ENCODE data around the gene UMODL1. TPM values are rescaled to one million over a fixed set of nuclear protein-coding genes. Genes with fewer than 3 reads are reported as not detected.

UMODL1 gene
- total RNA-seq, 5 donors from 2014 or later (not counting 1 experiment from before 2014, with no cell fraction given), result 0.16 to 0.99 (median 0.82) TPM

DNA sequence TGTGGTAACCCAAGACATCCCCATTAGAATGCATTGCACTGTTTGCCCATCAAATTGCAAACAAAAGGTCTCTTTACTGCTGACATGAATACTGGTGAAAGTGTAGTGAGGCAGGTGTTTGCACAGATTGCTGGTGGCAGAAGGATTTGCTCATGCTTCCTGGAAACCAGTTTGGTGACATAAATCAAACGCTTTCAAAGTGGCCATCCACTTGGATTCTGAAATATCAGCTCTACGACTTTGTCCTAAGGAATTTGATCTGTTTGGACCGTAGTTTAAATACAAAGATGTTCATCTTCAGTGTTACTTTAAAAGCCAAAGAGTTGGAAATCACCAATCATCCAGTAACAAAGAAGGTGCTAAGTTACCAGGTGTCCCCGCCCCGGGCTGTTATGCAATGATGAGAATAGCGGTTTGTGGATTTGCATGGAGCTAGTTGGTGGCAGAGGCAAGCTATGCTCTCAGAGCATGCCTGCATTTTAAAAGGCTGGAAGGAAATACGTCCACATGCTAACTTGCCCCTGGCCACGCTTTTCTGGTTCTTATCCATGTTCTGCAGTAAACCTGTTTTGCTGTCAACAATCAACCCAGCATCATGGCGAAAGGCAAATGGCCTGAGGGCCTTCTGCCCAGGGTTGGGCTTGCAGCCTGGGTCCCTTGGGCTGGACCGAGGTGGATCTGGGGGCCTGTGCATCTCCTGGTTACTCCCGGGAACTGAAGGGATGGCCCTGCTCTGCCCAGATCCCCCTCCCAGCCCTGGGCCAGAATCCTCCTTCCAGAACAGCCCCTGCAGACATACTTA, 49.2 kb downstream of the UMODL1 start:
- WGBS (ENCODE audit: insufficient coverage), result 56% methylated on average over 7 of the region's 11 CpGs
- no peak overlapping the region for H3K4me3 ChIP-seq (ENCODE audit: control insufficient read depth in 1 of 2, extremely low read depth in 1 of 2, low read length in 1 of 2)
- DNase-seq (no peak), ATAC-seq (replicated peaks in 1 of 4) (no peak)
- Mint-ChIP-seq H3K4me1 (peaks cover 17 to 35% (median 28%) of the 10 kb centered on the region in 3 donors), H3K36me3 (no peaks in the 10 kb centered on the region), H3K4me3 (peak overlapping the region in 1 of 3 donors; percentile 18), H3K27ac (no peak overlapping the region), H3K9me3 (no peaks in the 10 kb centered on the region), H3K27me3 (peaks cover 49 to 75% of the 10 kb centered on the region in 2 donors)
- peaks cover 15 to 16% of the 10 kb centered on the region in 2 experiments for H3K4me1 ChIP-seq (ENCODE audit: control insufficient read depth in 1 of 2, extremely low read depth in 1 of 2, insufficient read depth in 2 of 2, low read length in 2 of 2)
- POLR2A ChIA-PET, result no interaction called here
- H3K27me3 ChIP-seq (replicated peaks in 1 of 2; ENCODE audit: control insufficient read depth in 2 of 2, extremely low read depth in 1 of 2, insufficient read depth in 2 of 2, low read length in 1 of 2), result peaks cover 0 to 81% of the 10 kb centered on the region in 2 experiments
- CTCF ChIA-PET, result no interaction called here
- no peaks in the 10 kb centered on the region for H3K36me3 ChIP-seq (ENCODE audit: control insufficient read depth in 2 of 2, extremely low read depth in 1 of 2, insufficient read depth in 1 of 2, low read length in 1 of 2)
- H3K9me3 ChIP-seq, result no peaks in the 10 kb centered on the region
- H3K27ac ChIP-seq (ENCODE audit: low read length), result no peak overlapping the region

DNA sequence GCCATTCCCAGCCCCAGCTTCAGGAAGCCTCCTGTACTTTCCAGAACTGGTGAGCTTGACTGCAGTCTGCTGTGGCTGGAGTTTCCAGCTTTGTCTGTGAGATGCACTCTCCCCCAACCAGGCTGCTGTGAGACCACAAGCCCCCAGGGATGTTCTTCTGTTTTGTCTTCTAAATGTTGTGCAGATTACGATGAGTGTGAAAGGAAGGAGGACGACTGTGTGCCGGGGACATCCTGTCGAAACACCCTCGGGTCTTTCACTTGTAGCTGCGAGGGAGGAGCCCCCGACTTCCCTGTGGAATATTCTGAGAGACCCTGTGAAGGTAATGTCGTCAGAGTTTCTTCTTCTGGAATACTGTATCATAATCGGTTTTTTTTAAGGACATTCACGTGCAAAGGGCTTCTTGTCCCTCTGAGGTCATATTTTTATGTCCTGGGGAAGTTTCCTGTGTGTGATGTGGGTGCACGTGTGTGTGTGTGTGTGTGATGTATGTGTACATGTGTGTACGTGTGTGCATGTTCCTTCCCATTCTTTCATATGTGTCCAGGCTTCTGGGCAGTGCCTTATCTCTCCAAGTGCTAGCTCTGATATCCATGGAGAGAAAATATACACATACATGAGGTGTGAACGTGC, 49.9 kb downstream of the UMODL1 start:
- ATAC-seq (replicated peaks in 1 of 4), result no peak
- H3K36me3 ChIP-seq (ENCODE audit: control insufficient read depth in 2 of 2, extremely low read depth in 1 of 2, insufficient read depth in 1 of 2, low read length in 1 of 2), result no peaks in the 10 kb centered on the region
- no peaks in the 10 kb centered on the region for H3K36me3 Mint-ChIP-seq
- peaks cover 49 to 76% of the 10 kb centered on the region in 2 donors for H3K27me3 Mint-ChIP-seq
- CTCF ChIA-PET, result no interaction called here
- no peak for DNase-seq
- peaks cover 17 to 35% (median 28%) of the 10 kb centered on the region in 3 donors for H3K4me1 Mint-ChIP-seq
- H3K4me1 ChIP-seq (ENCODE audit: control insufficient read depth in 1 of 2, extremely low read depth in 1 of 2, insufficient read depth in 2 of 2, low read length in 2 of 2), result peaks cover 16 to 22% of the 10 kb centered on the region in 2 experiments
- H3K9me3 Mint-ChIP-seq, result no peaks in the 10 kb centered on the region
- POLR2A ChIA-PET, result no interaction called here
- no peak overlapping the region for H3K27ac ChIP-seq (ENCODE audit: low read length)
- WGBS (ENCODE audit: insufficient coverage), result 13% methylated on average over 11 of the region's 13 CpGs
- H3K27me3 ChIP-seq (replicated peaks in 1 of 2; ENCODE audit: control insufficient read depth in 2 of 2, extremely low read depth in 1 of 2, insufficient read depth in 2 of 2, low read length in 1 of 2), result peaks cover 0 to 86% of the 10 kb centered on the region in 2 experiments
- no peak overlapping the region for H3K4me3 ChIP-seq (ENCODE audit: control insufficient read depth in 1 of 2, extremely low read depth in 1 of 2, low read length in 1 of 2)
- H3K4me3 Mint-ChIP-seq, result peak overlapping the region in 1 of 3 donors; percentile 18
- H3K9me3 ChIP-seq, result no peaks in the 10 kb centered on the region
- no peak overlapping the region for H3K27ac Mint-ChIP-seq

DNA sequence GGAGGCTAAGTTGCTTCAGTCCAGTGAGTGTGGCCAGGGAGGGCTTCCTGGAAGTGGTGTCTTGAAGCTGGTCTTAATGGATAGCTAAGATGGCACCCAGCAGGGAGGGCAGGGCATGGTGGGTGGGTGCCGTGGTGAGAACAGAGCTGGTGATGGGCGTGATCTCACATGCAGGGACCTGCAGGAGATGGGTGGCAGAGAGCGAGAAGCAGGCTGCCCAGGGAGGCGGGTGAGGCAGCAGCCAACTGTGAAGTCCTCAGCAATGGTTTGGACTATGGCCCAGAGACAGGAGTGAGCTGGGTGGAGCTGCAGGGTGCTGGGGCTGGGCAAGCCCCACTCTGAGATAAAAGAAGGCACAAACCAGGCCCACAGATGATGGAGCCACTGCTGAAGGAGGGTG, 50.7 kb downstream of the UMODL1 start:
- H3K4me1 Mint-ChIP-seq, result peaks cover 17 to 35% (median 28%) of the 10 kb centered on the region in 3 donors

DNA sequence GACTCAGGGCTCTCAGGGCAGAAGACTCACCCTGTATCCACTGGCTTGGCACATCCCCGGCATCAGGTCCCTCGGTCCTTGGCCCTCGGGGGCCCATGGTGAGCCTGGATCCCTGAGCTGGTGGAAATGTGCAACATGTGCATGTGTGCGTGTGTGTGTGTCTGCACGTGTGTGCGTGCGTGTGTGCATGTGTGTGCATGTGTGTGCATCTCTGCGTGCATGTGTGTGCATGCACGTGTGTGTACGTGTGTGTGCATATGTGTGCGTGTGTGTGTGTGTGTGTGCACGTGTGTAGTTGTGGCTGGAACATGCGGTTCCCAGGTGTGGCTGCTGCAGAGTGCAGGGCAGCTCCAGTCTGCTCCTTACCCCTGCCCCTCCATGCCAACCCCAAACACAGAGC, 51.3 kb downstream of the UMODL1 start:
- no peak overlapping the region for H3K27ac ChIP-seq (ENCODE audit: low read length)
- no peaks in the 10 kb centered on the region for H3K9me3 ChIP-seq
- Mint-ChIP-seq H3K36me3 (no peaks in the 10 kb centered on the region), H3K9me3 (no peaks in the 10 kb centered on the region), H3K4me1 (peaks cover 12 to 29% (median 23%) of the 10 kb centered on the region in 3 donors), H3K4me3 (no peak overlapping the region), H3K27me3 (peaks cover 48 to 73% of the 10 kb centered on the region in 2 donors), H3K27ac (no peak overlapping the region)
- ATAC-seq (replicated peaks in 1 of 4), result no peak
- peaks cover 0 to 95% of the 10 kb centered on the region in 2 experiments for H3K27me3 ChIP-seq (replicated peaks in 1 of 2; ENCODE audit: control insufficient read depth in 2 of 2, extremely low read depth in 1 of 2, insufficient read depth in 2 of 2, low read length in 1 of 2)
- peaks cover 14 to 18% of the 10 kb centered on the region in 2 experiments for H3K4me1 ChIP-seq (ENCODE audit: control insufficient read depth in 1 of 2, extremely low read depth in 1 of 2, insufficient read depth in 2 of 2, low read length in 2 of 2)
- ChIA-PET CTCF (no interaction called here), POLR2A (no interaction called here)
- WGBS (ENCODE audit: insufficient coverage), result 80% methylated on average over 11 of the region's 13 CpGs
- H3K4me3 ChIP-seq (ENCODE audit: control insufficient read depth in 1 of 2, extremely low read depth in 1 of 2, low read length in 1 of 2), result no peak overlapping the region
- no peak for DNase-seq
- H3K36me3 ChIP-seq (ENCODE audit: control insufficient read depth in 2 of 2, extremely low read depth in 1 of 2, insufficient read depth in 1 of 2, low read length in 1 of 2), result no peaks in the 10 kb centered on the region

More for the DNA sequence above, 50.7 kb downstream of the UMODL1 start:
- Histone ChIP-seq H3K27me3 (replicated peaks in 1 of 2; ENCODE audit: control insufficient read depth in 2 of 2, extremely low read depth in 1 of 2, insufficient read depth in 2 of 2, low read length in 1 of 2) (peaks cover 0 to 90% of the 10 kb centered on the region in 2 experiments), H3K27ac (ENCODE audit: low read length) (no peak overlapping the region), H3K4me3 (ENCODE audit: control insufficient read depth in 1 of 2, extremely low read depth in 1 of 2, low read length in 1 of 2) (no peak overlapping the region), H3K4me1 (ENCODE audit: control insufficient read depth in 1 of 2, extremely low read depth in 1 of 2, insufficient read depth in 2 of 2, low read length in 2 of 2) (peaks cover 16 to 22% of the 10 kb centered on the region in 2 experiments), H3K36me3 (ENCODE audit: control insufficient read depth in 2 of 2, extremely low read depth in 1 of 2, insufficient read depth in 1 of 2, low read length in 1 of 2) (no peaks in the 10 kb centered on the region), H3K9me3 (no peaks in the 10 kb centered on the region)
- no peak for DNase-seq
- ATAC-seq (replicated peaks in 1 of 4), result no peak
- POLR2A ChIA-PET, result no interaction called here
- H3K9me3 Mint-ChIP-seq, result no peaks in the 10 kb centered on the region
- H3K27ac Mint-ChIP-seq, result peak overlapping the region in 1 of 2 donors; percentile 25
- peaks cover 49 to 78% of the 10 kb centered on the region in 2 donors for H3K27me3 Mint-ChIP-seq
- CTCF ChIA-PET, result no interaction called here
- no peaks in the 10 kb centered on the region for H3K36me3 Mint-ChIP-seq
- 68% methylated on average over 2 of the region's 4 CpGs for WGBS (ENCODE audit: insufficient coverage)
- no peak overlapping the region for H3K4me3 Mint-ChIP-seq

DNA sequence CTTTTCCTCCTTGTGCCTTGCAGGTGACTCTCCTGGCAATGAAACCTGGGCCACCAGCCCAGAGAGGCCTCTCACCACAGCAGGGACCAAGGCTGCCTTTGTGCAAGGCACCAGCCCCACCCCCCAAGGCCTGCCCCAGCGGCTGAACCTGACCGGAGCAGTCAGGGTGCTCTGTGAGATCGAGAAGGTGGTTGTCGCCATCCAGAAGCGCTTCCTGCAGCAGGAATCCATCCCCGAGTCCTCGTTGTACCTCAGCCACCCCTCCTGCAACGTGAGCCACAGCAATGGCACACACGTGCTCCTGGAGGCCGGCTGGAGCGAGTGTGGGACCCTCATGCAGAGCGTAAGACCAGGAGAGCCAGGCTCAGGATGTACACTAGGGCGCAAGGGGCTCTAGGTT, 51.7 kb downstream of the UMODL1 start:
- ATAC-seq (replicated peaks in 1 of 4) (no peak), DNase-seq (no peak)
- no peaks in the 10 kb centered on the region for H3K9me3 ChIP-seq
- WGBS (ENCODE audit: insufficient coverage), result 60% methylated on average over 13 of the region's 13 CpGs
- Mint-ChIP-seq H3K4me3 (no peak overlapping the region), H3K27me3 (peaks cover 44 to 69% of the 10 kb centered on the region in 2 donors), H3K9me3 (no peaks in the 10 kb centered on the region), H3K27ac (no peak overlapping the region), H3K4me1 (peaks cover 8 to 25% (median 19%) of the 10 kb centered on the region in 3 donors), H3K36me3 (no peaks in the 10 kb centered on the region)
- no peak overlapping the region for H3K27ac ChIP-seq (ENCODE audit: low read length)
- no peaks in the 10 kb centered on the region for H3K36me3 ChIP-seq (ENCODE audit: control insufficient read depth in 2 of 2, extremely low read depth in 1 of 2, insufficient read depth in 1 of 2, low read length in 1 of 2)
- peaks cover 14 to 17% of the 10 kb centered on the region in 2 experiments for H3K4me1 ChIP-seq (ENCODE audit: control insufficient read depth in 1 of 2, extremely low read depth in 1 of 2, insufficient read depth in 2 of 2, low read length in 2 of 2)
- H3K27me3 ChIP-seq (replicated peaks in 1 of 2; ENCODE audit: control insufficient read depth in 2 of 2, extremely low read depth in 1 of 2, insufficient read depth in 2 of 2, low read length in 1 of 2), result peaks cover 0 to 95% of the 10 kb centered on the region in 2 experiments
- no peak overlapping the region for H3K4me3 ChIP-seq (ENCODE audit: control insufficient read depth in 1 of 2, extremely low read depth in 1 of 2, low read length in 1 of 2)
- ChIA-PET CTCF (no interaction called here), POLR2A (no interaction called here)

DNA sequence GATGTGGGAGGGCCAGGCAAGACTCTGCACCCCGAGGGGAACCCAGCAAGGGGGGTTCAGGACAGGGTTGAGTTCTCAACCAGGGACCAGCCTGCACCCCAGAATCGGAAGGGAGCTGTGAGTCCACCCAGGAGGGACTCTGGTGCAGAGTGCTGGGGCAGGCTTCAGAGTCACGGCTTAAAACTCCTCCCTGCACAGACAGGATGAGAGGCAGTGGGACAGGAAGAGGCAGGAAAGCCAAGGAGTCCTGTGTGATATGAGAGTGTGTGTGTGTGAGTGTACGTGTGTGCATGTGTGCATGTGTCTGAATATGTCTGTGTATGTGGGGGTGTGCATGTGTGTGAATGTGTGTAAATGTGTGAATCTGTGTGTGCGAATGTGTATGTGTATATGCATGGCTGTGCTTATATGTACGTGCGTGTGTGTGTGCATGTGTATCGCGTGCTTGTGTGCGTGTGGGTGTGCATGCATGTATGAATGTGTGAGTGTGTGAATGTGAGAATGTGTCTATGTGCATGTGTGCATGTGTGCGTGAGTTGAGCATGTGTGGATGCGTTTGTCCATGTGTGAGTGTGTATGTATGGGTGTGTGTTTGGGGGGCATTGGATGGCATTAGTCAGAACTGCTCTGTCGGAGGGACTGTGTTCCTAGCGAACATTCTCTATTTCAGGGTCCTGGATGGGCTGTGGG, 52.2 kb downstream of the UMODL1 start:
- POLR2A ChIA-PET, result no interaction called here
- no peak overlapping the region for H3K4me3 Mint-ChIP-seq
- ATAC-seq (replicated peaks in 1 of 4), result peak in 1 of 4 experiments; percentile 31

More for the DNA sequence above, 52.2 kb downstream of the UMODL1 start:
- Mint-ChIP-seq H3K27ac (peak overlapping the region in 1 of 2 donors; percentile 0), H3K9me3 (no peaks in the 10 kb centered on the region), H3K36me3 (no peaks in the 10 kb centered on the region), H3K4me1 (peaks cover 5 to 19% (median 14%) of the 10 kb centered on the region in 3 donors), H3K27me3 (peaks cover 39 to 64% of the 10 kb centered on the region in 2 donors)
- Histone ChIP-seq H3K4me1 (ENCODE audit: control insufficient read depth in 1 of 2, extremely low read depth in 1 of 2, insufficient read depth in 2 of 2, low read length in 2 of 2) (peaks cover 14 to 17% of the 10 kb centered on the region in 2 experiments), H3K9me3 (no peaks in the 10 kb centered on the region), H3K4me3 (ENCODE audit: control insufficient read depth in 1 of 2, extremely low read depth in 1 of 2, low read length in 1 of 2) (no peak overlapping the region), H3K27me3 (replicated peaks in 1 of 2; ENCODE audit: control insufficient read depth in 2 of 2, extremely low read depth in 1 of 2, insufficient read depth in 2 of 2, low read length in 1 of 2) (peaks cover 0 to 91% of the 10 kb centered on the region in 2 experiments), H3K36me3 (ENCODE audit: control insufficient read depth in 2 of 2, extremely low read depth in 1 of 2, insufficient read depth in 1 of 2, low read length in 1 of 2) (no peaks in the 10 kb centered on the region), H3K27ac (ENCODE audit: low read length) (no peak overlapping the region)
- 67% methylated on average over 14 of the region's 14 CpGs for WGBS (ENCODE audit: insufficient coverage)
- no peak for DNase-seq
- CTCF ChIA-PET, result no interaction called here

Measured in T-cell (primary cell).